ENCODE results near the gene ACSL1. TPM values are rescaled to one million over a fixed set of nuclear protein-coding genes. Genes with fewer than 3 reads are reported as not detected.
A peak's percentile ranks its signal among the peaks of the same experiment; 100 is the strongest.

Gene ACSL1
- total RNA-seq, 2 donors from 2014 or later: 144 to 156 TPM

GRCh38 chr4:184751585-184751956, 74.2 kb downstream of the ACSL1 start:
- peaks cover 8% of the 10 kb centered on the region for H3K36me3 ChIP-seq
- H3K9me3 ChIP-seq: no peaks in the 10 kb centered on the region
- no peak overlapping the region for H3K27ac ChIP-seq
- no peak for TF ChIP-seq CTCF (IDR thresholded peaks at IDR 0.05)
- no peak for DNase-seq (ENCODE audit: low spot score)
- H3K27me3 ChIP-seq: no peaks in the 10 kb centered on the region
- no peak overlapping the region for H3K4me3 ChIP-seq
- H3K4me1 ChIP-seq: peaks cover 0 to 67% of the 10 kb centered on the region in 2 donors

- H3K27me3 ChIP-seq: no peaks in the 10 kb centered on the region
- H3K36me3 ChIP-seq: peaks cover 5% of the 10 kb centered on the region
- H3K9me3 ChIP-seq: no peaks in the 10 kb centered on the region
- no peak for TF ChIP-seq CTCF (IDR thresholded peaks at IDR 0.05)
- H3K4me3 ChIP-seq: no peak overlapping the region
- peak overlapping the region in 1 of 2 donors; percentile 4 for H3K27ac ChIP-seq
- DNase-seq (ENCODE audit: low spot score): no peak
- H3K4me1 ChIP-seq: peaks cover 0 to 67% of the 10 kb centered on the region in 2 donors
Measured at GRCh38 chr4:184750926-184751584, 74.7 kb downstream of the ACSL1 start.

GRCh38 chr4:184748251-184748652, 77.5 kb downstream of the ACSL1 start:
- no peak for DNase-seq (ENCODE audit: low spot score)
- TF ChIP-seq CTCF (IDR thresholded peaks at IDR 0.05): peak in 1 of 2 donors; percentile 8
- H3K27ac ChIP-seq: peak overlapping the region; percentile 76 to 87
- H3K4me1 ChIP-seq: peaks cover 0 to 60% of the 10 kb centered on the region in 2 donors
- no peak overlapping the region for H3K4me3 ChIP-seq
- no peaks in the 10 kb centered on the region for H3K27me3 ChIP-seq
- H3K36me3 ChIP-seq: no peaks in the 10 kb centered on the region
- no peaks in the 10 kb centered on the region for H3K9me3 ChIP-seq

- H3K36me3 ChIP-seq: no peaks in the 10 kb centered on the region
- H3K9me3 ChIP-seq: no peaks in the 10 kb centered on the region
- no peak for DNase-seq (ENCODE audit: low spot score)
- no peaks in the 10 kb centered on the region for H3K27me3 ChIP-seq
- H3K4me1 ChIP-seq: peaks cover 0 to 58% of the 10 kb centered on the region in 2 donors
- H3K27ac ChIP-seq: peak overlapping the region; percentile 76 to 87
- no peak for TF ChIP-seq CTCF (IDR thresholded peaks at IDR 0.05)
- H3K4me3 ChIP-seq: no peak overlapping the region
Measured at GRCh38 chr4:184747034-184747830, 78.5 kb downstream of the ACSL1 start.

GRCh38 chr4:184745831-184746795, 79.7 kb downstream of the ACSL1 start:
- peak overlapping the region; percentile 76 to 87 for H3K27ac ChIP-seq
- H3K4me3 ChIP-seq: no peak overlapping the region
- no peaks in the 10 kb centered on the region for H3K27me3 ChIP-seq
- TF ChIP-seq CTCF (IDR thresholded peaks at IDR 0.05): peak; percentile 75 to 85
- H3K4me1 ChIP-seq: peaks cover 0 to 50% of the 10 kb centered on the region in 2 donors
- peak; percentile 86 for DNase-seq (ENCODE audit: low spot score)
- no peaks in the 10 kb centered on the region for H3K36me3 ChIP-seq
- no peaks in the 10 kb centered on the region for H3K9me3 ChIP-seq

All from right atrium auricular region (tissue), 2 donors.